GM18502 (cell line): ENCODE measurements around the gene REG3A.

Experiments
- ATAC-seq: cut with Tn5 transposase; IDR thresholded peaks from one replicate; pipeline ENCODE4 v1.9.1; 2021; ENCODE audit warnings: mild to moderate bottlenecking; ENCODE audit not compliant: unreplicated experiment, poor library complexity

REG3A gene

GRCh38 chr2:79159653-79160052, at the start of gene REG3A:
Gene REG3A, minus strand, starts transcription at chr2:79159753. Its CDS starts 348 bp downstream, at chr2:79159405.
- ATAC-seq = no peak

GRCh38 chr2:79200762-79201161, 41.2 kb upstream of the REG3A start:
- no peak for ATAC-seq

GRCh38 chr2:79191816-79192215, 32.3 kb upstream of the REG3A start:
- ATAC-seq = no peak

- no peak for ATAC-seq
These were observed 31.5 kb upstream of the REG3A start for GRCh38 chr2:79191081-79191480.

GRCh38 chr2:79189465-79189864, 29.9 kb upstream of the REG3A start:
- ATAC-seq = no peak

- ATAC-seq = no peak
These were observed 22.1 kb upstream of the REG3A start for GRCh38 chr2:79181617-79182016.

- ATAC-seq = no peak
These were observed 20.5 kb upstream of the REG3A start for GRCh38 chr2:79180092-79180491.

GRCh38 chr2:79179036-79179435, 19.5 kb upstream of the REG3A start:
- no peak for ATAC-seq

- ATAC-seq = no peak
These were observed 18.6 kb upstream of the REG3A start for GRCh38 chr2:79178076-79178674.

GRCh38 chr2:79171348-79171958, 11.9 kb upstream of the REG3A start:
- no peak for ATAC-seq

- ATAC-seq = no peak
These were observed 3.2 kb upstream of the REG3A start for GRCh38 chr2:79162801-79163200.

GRCh38 chr2:79162132-79162531, 2.6 kb upstream of the REG3A start:
- no peak for ATAC-seq

- ATAC-seq = no peak
These were observed 523 bp downstream of the REG3A start for GRCh38 chr2:79159030-79159429.

GRCh38 chr2:79155826-79156476, 3.6 kb downstream of the REG3A start:
- ATAC-seq = no peak

GRCh38 chr2:79139423-79139822, 20.1 kb downstream of the REG3A start:
- no peak for ATAC-seq

- no peak for ATAC-seq
These were observed 21.2 kb downstream of the REG3A start for GRCh38 chr2:79138385-79138784.

- no peak for ATAC-seq
These were observed 27.9 kb downstream of the REG3A start for GRCh38 chr2:79131687-79132086.

GRCh38 chr2:79129804-79130203, 29.7 kb downstream of the REG3A start:
- ATAC-seq = no peak

- no peak for ATAC-seq
These were observed 30.3 kb downstream of the REG3A start for GRCh38 chr2:79129260-79129659.

GRCh38 chr2:79128406-79128805, 31.1 kb downstream of the REG3A start:
- no peak for ATAC-seq

GRCh38 chr2:79125721-79125985, 33.9 kb downstream of the REG3A start:
- no peak for ATAC-seq
